GM19240 (cell line): ENCODE data around the gene CDH13.

Experiments used
- DNase-seq: peaks from one replicate; pipeline ENCODE4 v3.0.0; 2011; ENCODE audit warnings: low spot score; ENCODE audit not compliant: insufficient read length

Gene CDH13

DNA sequence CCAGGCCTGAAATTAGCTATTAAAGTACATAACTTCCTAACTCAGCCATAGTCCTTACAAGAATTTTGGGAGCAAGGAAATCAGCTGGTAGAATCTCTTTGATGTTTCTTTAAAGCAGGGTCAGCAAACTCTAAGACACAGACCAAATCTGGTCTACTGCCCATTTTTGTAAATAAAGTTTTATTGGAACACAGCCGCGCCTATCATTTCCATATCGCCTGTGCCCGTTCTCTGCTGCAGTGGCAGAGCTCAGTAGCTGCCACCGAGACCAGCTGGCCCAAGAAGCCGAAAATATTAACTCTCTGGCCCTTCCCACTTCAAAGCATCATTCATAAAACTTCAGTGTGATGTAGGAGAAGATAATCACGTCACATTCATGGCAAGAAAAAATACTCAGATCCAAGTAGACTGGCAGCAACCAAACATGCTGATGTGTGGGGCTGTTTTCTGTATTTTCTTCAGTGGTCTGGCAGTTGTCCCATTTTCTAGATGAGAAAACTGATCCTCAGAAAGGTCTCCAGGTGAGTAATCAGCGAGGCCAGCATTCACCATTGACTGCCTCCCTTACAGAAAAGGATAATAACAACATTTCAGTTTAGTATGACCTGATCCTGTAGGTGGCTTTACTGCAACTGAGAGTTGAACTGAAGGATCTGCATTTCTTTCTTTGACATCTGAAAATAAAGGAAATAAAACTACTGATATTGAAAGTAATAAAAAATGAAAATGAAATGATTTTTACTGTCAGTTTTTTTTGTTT is 1163.1 kb downstream of the CDH13 start:
- DNase-seq = no peak

DNA sequence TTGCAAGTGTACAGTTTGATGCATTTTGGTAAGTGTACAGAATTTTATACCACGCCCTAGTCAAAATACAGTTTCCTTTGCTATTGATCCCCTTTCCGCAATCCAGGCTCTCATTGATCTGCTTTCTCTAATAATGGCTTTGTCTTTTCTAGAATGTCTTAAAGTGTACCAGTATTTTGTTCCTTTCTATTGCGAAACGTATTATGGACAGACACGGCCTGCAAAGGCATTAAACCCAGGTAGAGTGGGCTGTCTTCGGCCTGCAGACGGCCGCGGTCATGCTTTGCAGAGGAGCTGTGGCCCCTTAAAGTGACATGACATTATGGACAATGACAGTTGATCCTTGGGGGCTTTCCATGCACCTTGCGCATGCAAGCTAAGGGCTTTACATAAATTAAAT is 1165.1 kb downstream of the CDH13 start:
- no peak for DNase-seq

DNA sequence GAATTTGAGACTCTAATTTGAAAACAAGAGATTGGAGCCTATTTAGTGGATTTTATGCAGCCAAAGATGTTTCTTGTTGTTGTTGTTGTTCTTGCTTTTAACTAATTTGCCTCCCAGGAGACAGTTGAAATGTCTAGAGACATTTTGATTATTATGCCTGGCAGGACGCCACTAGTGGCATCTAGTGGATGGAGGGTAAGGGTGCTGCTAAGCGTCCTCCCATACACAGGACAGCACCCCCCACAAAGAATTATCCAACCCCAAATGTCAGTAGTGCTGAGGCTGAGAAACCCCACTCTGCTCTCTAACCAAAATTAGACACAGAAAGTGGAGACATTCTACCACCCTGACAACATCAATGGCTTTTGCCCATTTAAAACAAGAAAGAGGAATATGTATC is 1165.6 kb downstream of the CDH13 start:
- no peak for DNase-seq

DNA sequence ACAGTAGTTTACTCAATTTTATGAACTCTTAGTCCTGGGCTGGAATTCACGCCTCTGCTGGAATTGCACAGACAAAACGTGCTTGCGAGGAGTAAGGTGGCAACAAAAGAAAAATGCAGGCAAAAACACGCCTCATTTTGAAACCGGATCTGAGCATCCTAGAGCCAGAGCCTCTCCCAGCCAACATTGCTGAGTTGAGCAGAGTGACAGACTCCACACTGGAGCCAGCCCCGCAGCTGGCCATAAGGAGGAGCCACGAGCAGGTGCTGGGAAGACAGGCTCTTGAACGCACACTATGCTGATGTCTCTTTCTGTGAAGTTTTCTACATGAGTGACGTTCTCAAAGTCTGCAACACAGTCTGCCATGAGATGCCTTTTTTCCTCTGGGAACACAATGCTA is 1166.4 kb downstream of the CDH13 start:
- DNase-seq = no peak

DNA sequence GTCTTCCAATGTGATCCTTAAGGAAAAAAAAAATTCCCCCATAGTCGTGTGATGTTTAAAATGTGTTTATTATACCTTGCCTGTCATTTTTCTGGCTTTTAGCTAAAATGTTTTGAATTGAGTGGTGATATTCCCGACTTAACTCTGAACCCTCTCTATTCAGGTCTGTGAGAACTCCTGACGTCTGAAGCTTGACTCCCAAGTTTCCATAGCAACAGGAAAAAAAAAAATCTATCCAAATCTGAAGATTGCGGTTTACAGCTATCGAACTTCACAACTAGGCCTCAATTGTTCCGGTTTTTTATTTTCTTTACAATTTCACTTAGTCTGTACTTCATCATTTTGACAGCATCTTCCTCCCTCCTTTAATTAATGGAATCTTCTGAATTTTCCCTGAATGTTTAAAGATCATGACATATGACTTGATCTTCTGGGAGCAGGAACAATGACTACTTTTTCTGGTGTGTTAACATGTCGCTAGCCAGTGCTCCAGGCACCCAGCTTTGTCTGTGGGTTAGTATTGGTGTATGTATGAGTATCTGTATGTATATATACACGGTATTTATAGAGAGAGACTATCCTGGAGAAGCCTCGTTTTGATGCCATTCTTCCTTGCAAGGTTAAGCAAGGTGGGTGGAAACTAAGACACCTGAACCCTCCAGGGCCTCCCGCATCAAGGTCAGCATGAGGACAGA is 1168.2 kb downstream of the CDH13 start:
- DNase-seq = no peak

DNA sequence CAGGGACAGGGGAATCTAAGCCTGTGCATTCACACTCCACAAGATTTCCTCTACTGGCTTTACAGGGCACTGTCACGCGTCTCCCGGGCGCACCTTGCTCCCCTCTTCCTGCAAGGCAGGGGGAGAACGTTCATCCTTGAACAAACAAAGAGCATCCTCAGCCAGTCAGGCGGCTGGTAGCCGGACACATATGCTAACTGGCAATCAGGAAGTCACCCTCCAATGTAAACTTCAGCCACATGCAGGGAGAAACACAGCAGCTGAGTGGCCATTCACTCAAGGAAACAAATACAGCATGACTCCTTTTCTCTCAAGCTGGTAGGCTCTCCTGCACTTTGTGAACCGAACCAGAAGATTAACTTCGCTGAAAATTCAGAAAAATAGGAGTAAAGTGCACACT is 1170.2 kb downstream of the CDH13 start:
- DNase-seq = no peak

DNA sequence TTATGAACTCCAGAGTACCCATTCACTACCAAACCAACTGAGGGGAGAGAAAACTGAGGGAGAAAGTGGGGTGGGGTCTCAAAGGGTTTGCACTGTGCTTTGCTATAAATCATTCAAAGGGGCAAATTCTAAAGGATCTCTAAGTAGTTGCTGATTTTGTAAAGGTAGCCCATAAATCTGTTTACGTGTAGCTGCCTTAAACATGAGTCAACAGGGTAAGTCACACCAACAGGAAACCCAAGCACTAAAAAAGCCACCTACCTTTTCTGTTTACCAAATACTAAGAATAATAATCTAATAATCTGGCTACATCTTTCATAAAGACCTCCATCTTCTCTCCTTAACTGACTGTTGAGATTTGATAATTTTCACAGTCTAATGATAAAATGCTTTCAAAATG is 1172.6 kb downstream of the CDH13 start:
- no peak for DNase-seq

DNA sequence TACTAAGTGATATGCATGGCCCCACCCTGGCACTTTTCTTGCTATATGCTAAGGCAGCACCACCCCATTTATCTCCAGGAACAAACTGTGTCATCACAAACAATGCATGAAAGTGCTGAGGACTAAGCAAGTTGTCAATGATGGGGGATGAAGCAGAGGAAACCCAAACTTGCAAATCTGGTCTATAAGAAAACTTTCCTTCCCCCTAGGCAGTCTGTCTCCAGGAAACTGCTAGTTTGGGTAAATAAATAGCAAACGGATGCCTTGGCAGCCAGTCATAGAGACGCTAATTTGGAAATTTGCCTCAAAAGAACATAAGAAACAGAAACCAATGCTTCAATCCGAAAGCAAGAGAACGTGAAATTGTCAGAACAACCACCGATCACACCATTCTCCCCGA is 1175.4 kb downstream of the CDH13 start:
- DNase-seq = no peak

DNA sequence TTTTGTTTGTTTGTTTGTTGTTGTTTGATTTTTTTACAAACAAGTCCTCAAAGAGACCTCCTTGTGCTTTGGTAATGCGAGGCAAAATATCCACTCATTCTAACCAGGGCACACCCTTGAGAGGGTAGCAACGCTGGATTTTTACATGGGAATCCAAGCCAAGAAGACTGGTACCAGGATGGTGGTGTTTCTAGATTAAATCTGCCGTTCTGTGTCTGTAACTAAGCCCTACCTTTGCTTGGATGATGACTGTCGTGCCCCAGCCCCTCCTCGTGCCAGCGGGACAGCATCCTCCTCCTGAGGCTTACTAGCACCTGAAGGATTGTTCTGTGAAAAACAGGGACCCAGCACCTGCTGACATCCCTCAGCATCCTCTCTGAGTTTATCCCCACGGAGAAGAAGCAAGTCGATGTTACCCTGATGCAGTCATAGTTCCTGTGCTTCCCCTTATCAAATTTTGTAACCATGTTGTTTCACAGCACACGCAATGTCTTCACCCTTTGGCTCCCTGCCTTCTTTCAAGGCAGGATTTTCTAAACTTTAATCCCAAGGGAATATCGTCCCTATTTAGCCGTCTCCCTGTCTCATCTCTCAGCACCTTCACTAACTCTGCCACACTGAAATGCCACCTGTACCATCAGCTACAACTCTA is 1175.9 kb downstream of the CDH13 start:
- DNase-seq = no peak

DNA sequence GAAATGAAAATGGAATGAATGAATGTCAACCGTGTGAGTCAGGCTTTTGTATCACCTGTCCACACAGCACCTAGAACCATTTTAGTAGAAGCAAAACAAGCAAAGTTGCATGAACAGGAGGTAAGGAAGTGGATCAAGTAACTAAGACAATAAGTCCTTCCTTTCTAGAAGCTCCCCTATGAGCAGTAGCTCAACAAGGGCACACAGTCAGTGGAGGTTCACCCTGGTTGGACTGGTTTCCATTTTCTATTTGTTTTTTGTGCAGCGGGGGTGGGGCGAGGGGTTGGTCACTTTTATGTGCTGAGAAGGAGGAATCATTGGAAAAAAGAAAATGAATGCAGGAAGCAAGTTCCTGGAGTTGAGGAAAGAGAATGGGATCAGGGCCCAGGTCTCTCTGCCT is 1177.0 kb downstream of the CDH13 start:
- DNase-seq = no peak

DNA sequence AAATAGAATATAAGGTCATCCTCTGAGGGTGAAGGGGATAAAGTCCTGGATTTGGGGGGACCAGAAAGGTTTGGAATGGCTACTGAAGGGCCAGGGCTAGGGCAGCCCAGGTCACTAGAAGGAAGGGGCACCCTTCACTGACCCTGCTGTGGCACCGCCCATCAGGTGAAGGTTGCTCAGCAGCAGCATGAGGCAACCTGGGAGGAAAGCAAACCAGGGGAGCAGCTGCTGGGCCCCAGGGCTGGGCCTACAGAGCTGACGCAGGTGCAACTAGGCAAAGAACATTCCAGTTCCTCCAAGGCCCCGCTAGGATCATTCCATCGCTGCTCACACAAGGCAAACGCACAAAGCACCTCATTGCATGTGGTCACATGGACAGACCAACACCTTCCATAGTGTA is 1177.6 kb downstream of the CDH13 start:
- no peak for DNase-seq

DNA sequence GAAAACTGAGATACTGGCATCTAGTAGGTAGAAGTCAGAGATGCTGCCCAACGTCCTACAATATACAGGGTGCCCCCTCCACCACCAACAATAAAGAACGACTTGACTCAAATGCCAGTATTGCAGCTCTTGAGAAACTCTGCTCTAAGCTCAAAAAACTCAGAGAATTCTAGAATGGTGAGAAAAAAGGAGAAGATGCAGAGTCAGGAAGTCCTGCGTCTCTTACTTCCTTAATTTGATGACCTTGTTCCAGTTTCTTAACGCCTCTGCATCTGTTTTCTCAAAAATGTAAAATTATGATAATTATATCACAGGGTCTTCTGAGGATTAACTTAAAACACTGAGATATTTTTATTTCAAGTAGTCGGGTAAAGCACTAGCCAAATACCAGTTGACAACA is 1179.3 kb downstream of the CDH13 start:
- DNase-seq = no peak

DNA sequence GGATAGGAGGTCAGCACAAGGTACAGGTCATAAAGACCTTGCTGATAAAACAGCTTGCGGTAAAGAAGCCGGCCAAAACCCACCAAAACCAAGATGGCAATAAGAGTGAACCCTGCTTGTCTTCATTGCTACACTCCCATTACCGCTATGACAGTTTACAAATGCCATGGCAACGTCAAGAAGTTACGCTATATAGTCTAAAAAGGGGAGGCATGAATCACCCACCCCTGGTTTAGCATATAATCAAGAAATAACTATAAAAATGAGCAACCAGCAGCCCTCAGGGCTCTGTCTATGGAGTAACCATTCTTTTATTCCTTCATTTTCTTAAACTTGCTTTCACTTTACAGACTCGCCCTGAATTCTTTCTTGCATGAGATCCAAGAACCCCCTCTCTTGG is 1180.0 kb downstream of the CDH13 start:
- no peak for DNase-seq

DNA sequence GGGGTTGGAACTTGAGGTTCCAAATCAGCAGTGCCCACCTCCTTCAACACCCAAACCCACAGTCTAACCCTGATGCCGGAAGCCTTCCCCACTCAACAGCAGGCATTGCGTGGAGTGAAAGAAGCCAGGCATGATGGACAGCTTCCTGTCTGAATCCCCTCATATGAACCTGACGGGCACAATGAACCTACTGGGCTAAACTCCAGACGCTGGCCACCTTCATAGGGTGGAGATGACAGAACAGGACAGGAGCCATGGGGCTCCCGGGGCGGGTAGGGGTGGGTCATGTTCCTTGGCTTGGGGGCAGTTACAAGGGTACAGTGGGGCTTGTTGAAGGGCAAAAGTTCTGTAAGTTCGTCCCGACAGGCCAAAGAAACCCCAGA is 1180.5 kb downstream of the CDH13 start:
- no peak for DNase-seq

DNA sequence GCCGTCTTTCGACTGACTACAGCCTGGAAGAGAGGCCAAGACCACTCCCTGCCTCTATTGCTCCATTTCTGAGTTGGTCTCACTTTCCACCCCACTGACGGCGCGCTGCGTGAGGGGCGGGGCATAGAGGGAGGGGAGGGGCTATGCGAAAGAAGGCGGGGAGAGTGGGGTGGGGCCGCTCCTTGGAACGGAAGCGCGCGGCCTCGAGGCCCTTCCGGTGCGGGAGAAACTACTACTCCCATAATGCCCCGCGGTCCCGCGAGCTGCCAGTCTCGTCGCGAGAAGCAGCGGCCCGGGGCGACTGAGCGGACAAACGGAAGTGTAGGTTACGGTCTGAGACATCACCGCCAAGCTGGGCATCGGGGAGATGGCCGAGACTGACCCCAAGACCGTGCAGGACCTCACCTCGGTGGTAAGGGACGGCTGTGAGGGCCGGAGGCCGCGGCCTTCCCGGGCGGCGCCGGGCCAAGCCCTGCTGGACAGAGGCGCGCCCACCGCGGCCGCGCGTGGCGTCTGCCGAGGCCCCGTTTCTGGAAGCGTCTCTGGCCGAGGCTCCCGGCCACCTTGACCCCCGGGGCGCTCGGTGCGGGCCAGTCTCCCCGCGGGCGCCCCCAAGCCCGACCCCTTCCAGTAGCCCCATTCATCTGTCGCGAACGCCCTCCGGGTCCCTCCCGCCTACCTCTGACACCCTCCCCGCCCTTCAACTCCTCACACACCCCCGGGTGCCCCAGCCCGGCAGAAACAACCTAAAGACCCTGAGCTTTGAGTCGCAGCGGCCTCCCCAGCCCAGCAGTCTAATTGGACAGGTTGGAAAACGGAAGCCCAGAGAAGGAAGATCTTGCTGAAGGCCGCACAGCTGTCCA is 1181.2 kb downstream of the CDH13 start, which contains the start of gene HSBP1:
HSBP1 (plus strand) TSS at position 269 of the 863 bp plus-strand sequence; CDS start at position 368, 99 bp downstream.
- DNase-seq = peak; percentile 93

DNA sequence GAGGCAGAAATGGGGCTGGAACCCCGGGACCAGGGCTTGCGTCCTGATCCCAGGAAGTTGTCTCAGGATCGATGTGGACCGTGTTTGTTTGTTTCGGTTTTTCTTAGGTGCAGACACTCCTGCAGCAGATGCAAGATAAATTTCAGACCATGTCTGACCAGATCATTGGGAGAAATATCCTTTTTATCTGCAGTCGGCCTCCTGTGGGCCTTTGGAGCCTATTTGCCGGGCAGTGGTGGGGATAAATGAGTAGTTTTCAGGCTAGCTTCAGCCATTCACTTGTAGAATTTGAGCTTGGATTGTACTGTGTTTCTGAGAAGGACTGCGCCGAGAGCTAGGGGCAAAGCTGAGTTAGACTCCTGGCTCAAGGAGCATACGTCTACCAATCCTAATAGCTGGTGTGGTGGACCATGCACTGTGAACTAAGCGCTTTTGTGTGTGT is 1181.8 kb downstream of the CDH13 start:
- DNase-seq = no peak

DNA sequence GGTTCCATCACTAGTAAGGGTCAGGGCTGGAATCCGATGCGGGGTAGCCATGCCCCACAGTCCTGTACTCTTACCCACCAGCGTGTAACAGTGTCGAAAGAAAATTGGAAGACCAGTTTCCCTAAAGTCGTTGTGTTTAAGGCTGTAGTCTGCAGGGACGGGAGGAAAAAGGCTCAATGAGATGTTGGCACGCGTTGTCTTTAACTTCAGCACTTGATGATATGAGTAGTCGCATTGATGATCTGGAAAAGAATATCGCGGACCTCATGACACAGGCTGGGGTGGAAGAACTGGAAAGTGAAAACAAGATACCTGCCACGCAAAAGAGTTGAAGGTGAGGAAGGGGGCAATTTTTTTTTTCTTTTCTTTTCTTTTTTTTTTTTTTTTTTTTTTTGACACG is 1182.3 kb downstream of the CDH13 start:
- no peak for DNase-seq

DNA sequence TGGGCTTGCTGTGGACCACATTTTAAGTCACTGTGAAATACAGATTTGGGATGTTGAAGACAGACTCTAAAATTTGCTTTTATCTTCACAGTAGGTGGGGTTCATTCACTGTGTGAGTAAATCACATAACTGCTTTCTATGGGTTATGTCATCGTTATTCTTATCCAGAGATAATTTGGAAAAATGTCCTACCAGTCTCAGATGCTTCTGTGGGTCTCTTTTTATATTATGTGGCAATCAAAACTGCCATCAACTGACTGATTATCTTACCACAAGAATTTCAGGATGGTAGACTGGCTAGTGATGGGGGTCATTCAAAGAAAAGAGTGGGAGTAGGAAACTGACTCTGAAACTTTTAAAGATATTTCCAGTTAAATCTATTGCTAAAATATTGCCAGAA is 1184.1 kb downstream of the CDH13 start:
- no peak for DNase-seq

DNA sequence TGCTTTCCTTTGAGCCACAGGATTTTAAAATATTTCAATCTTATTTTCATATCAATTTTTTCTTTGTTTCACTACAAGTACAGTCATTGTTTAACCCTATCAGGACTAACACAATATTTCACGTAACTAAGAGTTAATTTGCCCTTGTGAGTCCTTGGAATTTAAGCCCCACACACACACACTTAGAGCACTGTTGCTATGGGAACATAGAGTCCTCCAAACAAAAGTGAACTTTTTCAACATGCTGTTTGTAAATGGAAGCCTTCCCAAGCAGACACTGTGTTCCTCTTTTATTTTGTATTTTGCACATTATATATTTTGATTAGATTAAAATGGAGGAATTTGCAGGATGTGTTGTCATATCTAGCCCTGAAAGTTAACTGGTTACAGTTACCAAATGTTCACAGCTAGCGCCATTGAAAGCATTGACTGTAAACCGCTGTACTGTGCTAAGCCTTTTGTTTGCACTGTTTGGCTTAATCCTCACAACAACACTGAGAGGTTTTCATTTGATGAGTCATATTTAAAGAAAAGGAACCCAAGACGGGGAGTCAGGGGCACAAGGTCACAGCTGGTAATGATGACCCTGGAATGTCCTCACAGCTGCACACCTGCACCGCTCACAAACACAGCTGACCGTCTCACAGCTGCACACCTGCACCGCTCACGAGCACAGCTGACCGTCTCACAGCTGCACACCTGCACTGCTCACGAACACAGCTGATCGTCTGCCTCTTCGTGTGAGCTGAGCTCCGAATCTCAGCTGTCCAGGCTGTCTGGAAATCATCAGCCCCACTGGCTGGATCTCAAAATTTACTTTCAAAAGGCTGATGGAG is 1187.3 kb downstream of the CDH13 start:
- no peak for DNase-seq

DNA sequence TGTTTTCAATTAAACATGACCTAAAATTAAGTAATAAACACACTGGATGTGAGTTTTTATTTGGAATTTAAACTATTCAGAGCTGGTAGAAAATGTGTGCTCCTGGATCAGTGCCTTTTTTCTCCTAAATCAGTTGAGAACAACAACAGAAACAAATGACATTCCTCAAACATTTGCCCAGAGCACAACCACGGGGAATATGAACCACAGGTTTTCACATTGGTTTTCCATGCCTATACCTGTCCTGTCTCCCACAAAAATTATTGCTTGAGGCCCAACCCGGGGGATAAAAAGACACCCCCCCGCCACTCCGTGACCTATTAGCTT is 1187.9 kb downstream of the CDH13 start:
- no peak for DNase-seq

DNA sequence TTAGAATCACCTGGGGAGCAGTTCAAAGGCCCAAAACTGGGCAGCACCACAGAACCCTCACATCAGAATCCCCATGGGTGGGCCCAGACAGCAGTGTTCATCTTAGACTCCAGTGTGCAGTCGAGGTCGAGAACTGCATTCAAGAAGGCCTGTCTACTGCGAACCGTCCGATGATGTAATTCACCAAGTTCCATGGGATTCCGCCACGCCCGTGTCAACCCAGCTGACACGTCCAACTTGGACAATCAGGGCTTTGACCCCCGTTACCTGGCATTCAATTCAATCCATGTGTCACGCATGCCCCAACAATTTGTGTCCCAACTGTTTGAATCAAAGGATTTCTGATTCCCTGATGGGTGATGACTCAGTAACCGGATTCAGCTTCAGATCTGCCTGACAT is 1190.3 kb downstream of the CDH13 start:
- DNase-seq = no peak
